Chondrocyte (in vitro differentiated cells): Measurements from ENCODE around the gene HDAC4. TPM values are rescaled to one million over a fixed set of nuclear protein-coding genes. Genes with fewer than 3 reads are reported as not detected.

Source experiments
- DNase-seq: peaks from one replicate; pipeline ENCODE4 v3.0.0; 2021; ENCODE audit warnings: mixed read lengths, low spot score
- H3K27ac Mint-ChIP-seq: one replicate; pipeline ENCODE4 v1.8.0; 2021; ENCODE audit warnings: mild to moderate bottlenecking, moderate library complexity, mixed read lengths; ENCODE audit not compliant: unreplicated experiment
- H3K27me3 Mint-ChIP-seq: 2 replicates; pipeline ENCODE4 v1.8.0; 2021; ENCODE audit warnings: low read depth, mixed read lengths
- H3K36me3 Mint-ChIP-seq: 2 replicates; pipeline ENCODE4 v1.8.0; 2021; ENCODE audit warnings: low read depth, mixed read lengths
- H3K4me1 Mint-ChIP-seq: 2 replicates; pipeline ENCODE4 v1.8.0; 2021; ENCODE audit warnings: low read depth, mild to moderate bottlenecking, mixed read lengths
- H3K4me3 Mint-ChIP-seq: one replicate; pipeline ENCODE4 v1.8.0; 2021; ENCODE audit warnings: mild to moderate bottlenecking, moderate library complexity, mixed read lengths; ENCODE audit not compliant: unreplicated experiment
- H3K9me3 Mint-ChIP-seq: 2 replicates; pipeline ENCODE4 v1.8.0; 2021; ENCODE audit warnings: low read depth, mixed read lengths
- CTCF ChIP-seq: fragments of 200-600 bp; sonication (generic); IDR thresholded peaks from 2 replicates; pipeline ENCODE4 v1.5.0; 2021; ENCODE audit warnings: antibody characterized with exemption, mild to moderate bottlenecking, moderate library complexity
- total RNA-seq: library from RNA; stranded (reverse); gene quantifications from 3 replicates; pipeline ENCODE4 v1.2.1, GENCODE V29; 2021

The HDAC4 gene
- total RNA-seq, 1 donor from 2014 or later = 22.3 TPM

DNA sequence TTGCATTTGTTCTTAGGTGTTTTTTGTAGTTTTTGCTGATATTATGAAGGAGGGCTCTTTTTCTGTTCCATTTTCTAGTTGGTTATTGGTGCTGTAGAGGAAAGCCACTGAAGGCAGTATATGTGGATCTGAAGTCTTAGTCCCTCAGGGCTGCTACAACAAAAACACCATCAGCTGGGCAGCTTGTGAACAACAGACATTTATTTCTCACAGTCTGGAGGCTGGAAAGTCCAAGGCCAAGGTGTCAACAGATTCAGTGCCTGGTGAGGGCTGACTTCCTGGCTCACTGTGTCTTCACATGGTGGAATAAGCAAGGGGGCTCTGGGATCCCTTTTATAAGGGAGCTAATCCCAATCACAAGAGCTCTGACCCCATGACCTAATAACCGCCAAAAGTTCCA is 31.4 kb upstream of the HDAC4 start:
- Mint-ChIP-seq H3K27me3 (peaks cover 13% of the 10 kb centered on the region), H3K9me3 (peaks cover 9% of the 10 kb centered on the region), H3K4me3 (no peak overlapping the region), H3K36me3 (no peaks in the 10 kb centered on the region), H3K27ac (no peak overlapping the region), H3K4me1 (no peaks in the 10 kb centered on the region)
- DNase-seq = no peak
- no peak for TF ChIP-seq CTCF

GRCh38 chr2:239431536-239431935 is 30.7 kb upstream of the HDAC4 start:
- peaks cover 8% of the 10 kb centered on the region for H3K9me3 Mint-ChIP-seq

GRCh38 chr2:239429473-239430350 is 28.9 kb upstream of the HDAC4 start:
- TF ChIP-seq CTCF = no peak
- Mint-ChIP-seq H3K4me1 (no peaks in the 10 kb centered on the region), H3K9me3 (peaks cover 6% of the 10 kb centered on the region)

More at GRCh38 chr2:239431536-239431935, 30.7 kb upstream of the HDAC4 start:
- H3K27me3 Mint-ChIP-seq = peaks cover 14% of the 10 kb centered on the region
- no peaks in the 10 kb centered on the region for H3K4me1 Mint-ChIP-seq
- H3K36me3 Mint-ChIP-seq = no peaks in the 10 kb centered on the region
- DNase-seq = no peak
- no peak for TF ChIP-seq CTCF
- no peak overlapping the region for H3K4me3 Mint-ChIP-seq
- H3K27ac Mint-ChIP-seq = no peak overlapping the region

GRCh38 chr2:239425631-239426030 is 24.8 kb upstream of the HDAC4 start:
- no peaks in the 10 kb centered on the region for H3K9me3 Mint-ChIP-seq

More at GRCh38 chr2:239429473-239430350, 28.9 kb upstream of the HDAC4 start:
- no peak for DNase-seq
- Mint-ChIP-seq H3K36me3 (no peaks in the 10 kb centered on the region), H3K4me3 (no peak overlapping the region), H3K27ac (no peak overlapping the region), H3K27me3 (peaks cover 18% of the 10 kb centered on the region)

More at GRCh38 chr2:239425631-239426030, 24.8 kb upstream of the HDAC4 start:
- TF ChIP-seq CTCF = no peak
- no peaks in the 10 kb centered on the region for H3K36me3 Mint-ChIP-seq
- no peak overlapping the region for H3K4me3 Mint-ChIP-seq
- H3K27me3 Mint-ChIP-seq = peaks cover 20% of the 10 kb centered on the region
- no peaks in the 10 kb centered on the region for H3K4me1 Mint-ChIP-seq
- no peak for DNase-seq
- H3K27ac Mint-ChIP-seq = no peak overlapping the region
